Sigmoid colon (tissue), 4 donors: ENCODE results near the gene FNDC11.

Experiments
- EP300 ChIP-seq, 4 donors: sonication (generic); formaldehyde crosslinking; IDR thresholded peaks; one replicate each; pipeline ENCODE4 v1.6.1; 2017; ENCODE audit warnings: antibody characterized with exemption in 4 of 4
- TF ChIP-seq, protein P1 (sequence below), 4 experiments: fragments of 450-650 bp in 3 of 4; fragments of 200-600 bp in 1 of 4; IDR thresholded peaks; one replicate each; pipeline ENCODE4 v1.5.1; 2016 to 2019; ENCODE audit warnings: antibody characterized with exemption in 4 of 4, mild to moderate bottlenecking in 3 of 4, moderate library complexity in 2 of 4

DNA sequence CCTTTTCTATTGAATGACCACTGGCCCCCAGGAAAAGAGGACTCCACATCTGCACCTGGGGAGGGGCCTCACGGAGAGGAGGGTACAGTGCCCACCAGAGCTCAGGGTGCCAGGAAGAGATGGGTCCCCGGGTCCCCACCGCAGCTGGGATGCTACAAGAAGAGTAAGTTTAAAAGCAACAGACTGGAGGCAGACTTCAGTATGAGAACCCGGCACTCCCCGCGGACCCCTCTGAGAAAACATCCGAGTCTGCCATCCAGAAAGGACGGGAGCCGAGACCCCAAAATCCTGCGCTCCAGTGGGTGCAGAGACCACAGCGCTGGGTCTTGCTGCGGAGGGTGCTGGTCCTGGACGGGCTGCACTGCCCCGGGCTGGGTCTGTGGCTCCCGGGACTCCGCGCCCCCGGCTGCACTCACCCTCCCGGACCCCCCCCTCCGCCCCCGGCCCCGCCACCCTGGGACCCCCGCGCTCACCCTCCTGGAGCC, 19.7 kb downstream of the FNDC11 start:
- TF ChIP-seq, protein P1, sequence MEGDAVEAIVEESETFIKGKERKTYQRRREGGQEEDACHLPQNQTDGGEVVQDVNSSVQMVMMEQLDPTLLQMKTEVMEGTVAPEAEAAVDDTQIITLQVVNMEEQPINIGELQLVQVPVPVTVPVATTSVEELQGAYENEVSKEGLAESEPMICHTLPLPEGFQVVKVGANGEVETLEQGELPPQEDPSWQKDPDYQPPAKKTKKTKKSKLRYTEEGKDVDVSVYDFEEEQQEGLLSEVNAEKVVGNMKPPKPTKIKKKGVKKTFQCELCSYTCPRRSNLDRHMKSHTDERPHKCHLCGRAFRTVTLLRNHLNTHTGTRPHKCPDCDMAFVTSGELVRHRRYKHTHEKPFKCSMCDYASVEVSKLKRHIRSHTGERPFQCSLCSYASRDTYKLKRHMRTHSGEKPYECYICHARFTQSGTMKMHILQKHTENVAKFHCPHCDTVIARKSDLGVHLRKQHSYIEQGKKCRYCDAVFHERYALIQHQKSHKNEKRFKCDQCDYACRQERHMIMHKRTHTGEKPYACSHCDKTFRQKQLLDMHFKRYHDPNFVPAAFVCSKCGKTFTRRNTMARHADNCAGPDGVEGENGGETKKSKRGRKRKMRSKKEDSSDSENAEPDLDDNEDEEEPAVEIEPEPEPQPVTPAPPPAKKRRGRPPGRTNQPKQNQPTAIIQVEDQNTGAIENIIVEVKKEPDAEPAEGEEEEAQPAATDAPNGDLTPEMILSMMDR (IDR thresholded peaks at IDR 0.05): no peak
- TF ChIP-seq EP300 (IDR thresholded peaks at IDR 0.05): no peak
